HCT116 (cell line): ENCODE data around the gene PLA1A. TPM values are rescaled to one million over a fixed set of nuclear protein-coding genes. Genes with fewer than 3 reads are reported as not detected.

Source experiments
- ATAC-seq: fragments of 200-7000 bp; cut with Tn5 transposase; 2 replicates; pipeline ENCODE4 v1.9.1; 2020; ENCODE audit warnings: mild to moderate bottlenecking, moderate library complexity
- BruUV-seq: library from RNA; stranded (reverse); fragments of 400-500 nt; replicated peaks from 2 replicates; lab custom pipeline; 2021; lab: Mats Ljungman, UMichigan
- CTCF ChIA-PET: fragments of 300-600 bp; sonication (Branson Sonifier 250); formaldehyde crosslinking; loops from one replicate; lab custom pipeline; 2021; ENCODE audit warnings: antibody characterized with exemption; lab: Charles Lee
- POLR2A ChIA-PET: fragments of 300-600, 350-600 bp; sonication (Branson Sonifier 250); formaldehyde crosslinking; loops from one replicate; lab custom pipeline; 2021; ENCODE audit warnings: antibody characterized with exemption; lab: Charles Lee
- RAD21 ChIA-PET, 2 experiments: fragments of 300-600 bp; sonication (Branson Sonifier 250); formaldehyde crosslinking; loops; one replicate each; lab custom pipeline; 2023; ENCODE audit warnings: low total read pairs in 2 of 2; ENCODE audit not compliant: uncharacterized antibody in 2 of 2, unreplicated experiment in 2 of 2, low non-redundant PET in 1 of 2; lab: Charles Lee
- DNase-seq: peaks from one replicate; pipeline ENCODE4 v3.0.0-alpha.2; 2010; ENCODE audit warnings: low read depth, low spot score
- H2AFZ ChIP-seq: fragments of 200-600 bp; shearing (Covaris generic), sonication (generic); 2 replicates; pipeline ENCODE4 v1.6.1; 2017; ENCODE audit warnings: low read depth, mixed run types, mixed read lengths, antibody characterized with exemption, low read length; ENCODE audit not compliant: poor library complexity, severe bottlenecking
- H3K27ac ChIP-seq: 2 replicates; pipeline ENCODE4 v1.5.1; 2012; ENCODE audit warnings: low read depth, low read length
- H3K27me3 ChIP-seq: fragments of 200-600 bp; sonication (generic); 2 replicates; pipeline ENCODE4 v1.6.1; 2016; ENCODE audit warnings: mixed run types, low read length, mixed read lengths; ENCODE audit not compliant: insufficient read depth
- H3K36me3 ChIP-seq, 2 experiments: fragments of 200-500 bp in 1 of 2; fragments of 200-600 bp in 1 of 2; sonication (Bioruptor generic) in 1 of 2; sonication (generic) in 1 of 2; 2 replicates each; pipeline versions ENCODE4 v1.5.1 to v1.6.1; 2014 to 2016; ENCODE audit warnings: low read length in 2 of 2, inconsistent platforms in 1 of 2, mixed read lengths in 1 of 2, mixed run types in 1 of 2; ENCODE audit not compliant: insufficient read depth in 2 of 2, control insufficient read depth in 1 of 2
- H3K4me1 ChIP-seq, 2 experiments: fragments of 200-600 bp in 1 of 2; sonication (generic) in 1 of 2; 2 replicates each; pipeline versions ENCODE4 v1.5.1 to v1.6.1; 2012 to 2017; ENCODE audit warnings: low read length in 2 of 2, inconsistent platforms in 1 of 2, mild to moderate bottlenecking in 1 of 2, mixed read lengths in 1 of 2, mixed run types in 1 of 2, moderate library complexity in 1 of 2; ENCODE audit not compliant: insufficient read depth in 2 of 2, control insufficient read depth in 1 of 2
- H3K4me2 ChIP-seq: fragments of 200-600 bp; sonication (generic); 2 replicates; pipeline ENCODE4 v1.6.1; 2017; ENCODE audit warnings: mixed run types, low read length, mixed read lengths
- H3K4me3 ChIP-seq, 2 experiments: fragments of 200-600 bp in 1 of 2; sonication (generic) in 1 of 2; replicated peaks in 1 of 2; 2 replicates each; pipeline ENCODE4 v1.5.1; 2011 to 2016; ENCODE audit warnings: low read length in 2 of 2, control low read depth in 1 of 2, low read depth in 1 of 2, mild to moderate bottlenecking in 1 of 2, mixed read lengths in 1 of 2, mixed run types in 1 of 2
- H3K79me2 ChIP-seq: fragments of 200-600 bp; sonication (generic); 2 replicates; pipeline ENCODE4 v1.6.1; 2017; ENCODE audit warnings: mild to moderate bottlenecking, mixed run types, low read length, moderate library complexity, mixed read lengths; ENCODE audit not compliant: insufficient read depth
- H3K9ac ChIP-seq: fragments of 200-600 bp; sonication (generic); 2 replicates; pipeline ENCODE4 v1.6.1; 2016; ENCODE audit warnings: low read length, mixed read lengths
- H3K9me2 ChIP-seq: fragments of 200-600 bp; sonication (generic), shearing (Covaris generic); 2 replicates; pipeline ENCODE4 v1.6.1; 2017; ENCODE audit warnings: mixed run types, mild to moderate bottlenecking, moderate library complexity; ENCODE audit not compliant: insufficient read depth
- H3K9me3 ChIP-seq, 2 experiments: fragments of 200-500 bp in 1 of 2; fragments of 200-600 bp in 1 of 2; sonication (Bioruptor generic) in 1 of 2; sonication (generic) in 1 of 2; 2 replicates each; pipeline ENCODE4 v1.6.1; 2014 to 2017; ENCODE audit warnings: low read length in 2 of 2, mixed read lengths in 2 of 2, inconsistent platforms in 1 of 2, low read depth in 1 of 2, mild to moderate bottlenecking in 1 of 2, mixed run types in 1 of 2, moderate library complexity in 1 of 2; ENCODE audit not compliant: control insufficient read depth in 1 of 2, insufficient read depth in 1 of 2
- H4K20me1 ChIP-seq: fragments of 200-600 bp; sonication (generic), shearing (Covaris generic); 2 replicates; pipeline ENCODE4 v1.6.1; 2017; ENCODE audit warnings: mixed run types, mild to moderate bottlenecking, moderate library complexity; ENCODE audit not compliant: insufficient read depth
- CEBPB ChIP-seq: IDR thresholded peaks from 2 replicates; pipeline ENCODE4 v1.6.1; 2012; ENCODE audit warnings: low read depth
- EZH2phosphoT487 ChIP-seq: fragments of 200-600 bp; IDR thresholded peaks from 2 replicates; pipeline ENCODE4 v1.6.1; 2018; ENCODE audit warnings: antibody characterized with exemption, borderline replicate concordance
- JUND ChIP-seq: IDR thresholded peaks from 2 replicates; pipeline ENCODE4 v1.6.1; 2012
- POLR2AphosphoS5 ChIP-seq: IDR thresholded peaks from 2 replicates; pipeline ENCODE4 v1.6.1; 2011; ENCODE audit warnings: mild to moderate bottlenecking, low read depth, low read length, moderate library complexity
- intact Hi-C: fragments of 100-400 bp; cut with micrococcal nuclease; formaldehyde crosslinking; loops from 2 replicates; pipeline ENCODE4 v1.10.0; 2022
- total RNA-seq: library from RNA; stranded (reverse); gene quantifications from one replicate; pipeline ENCODE4 v1.2.1, GENCODE V29; 2021; ENCODE audit not compliant: unreplicated experiment
- TF ChIP-seq, protein P1 (sequence below): IDR thresholded peaks from 2 replicates; pipeline ENCODE4 v1.6.1; 2011; ENCODE audit warnings: mild to moderate bottlenecking, low read length, moderate library complexity; ENCODE audit not compliant: insufficient replicate concordance; ENCODE audit errors: extremely low read depth
- TF ChIP-seq, protein P2 (sequence below): IDR thresholded peaks from 2 replicates; pipeline ENCODE4 v1.6.1; 2012; ENCODE audit warnings: low read depth

PLA1A gene
- total RNA-seq, 1 experiment from 2014 or later = not detected

GRCh38 chr3:119658994-119659393, 61.3 kb downstream of the PLA1A start:
- Histone ChIP-seq H3K27ac (no peak overlapping the region), H4K20me1 (no peaks in the 10 kb centered on the region), H3K9me2 (no peaks in the 10 kb centered on the region), H3K9me3 (no peaks in the 10 kb centered on the region), H3K36me3 (no peaks in the 10 kb centered on the region), H3K79me2 (no peaks in the 10 kb centered on the region), H3K27me3 (no peaks in the 10 kb centered on the region; the same call in 1 of the 2 replicates), H3K4me3 (no peak overlapping the region), H3K4me2 (no peak overlapping the region), H3K9ac (no peak overlapping the region), H2AFZ (no peak overlapping the region), H3K4me1 (0 out of 4 replicates have a peak, but pooled peaks cover 0 to 4% of the 10 kb centered on the region in 2 experiments)
- ChIA-PET CTCF (no interaction called here), POLR2A (no interaction called here), RAD21 (no interaction called here)
- TF ChIP-seq CEBPB (no peak), EZH2phosphoT487 (no peak), JUND (no peak), POLR2AphosphoS5 (no peak)
- TF ChIP-seq, protein P1, sequence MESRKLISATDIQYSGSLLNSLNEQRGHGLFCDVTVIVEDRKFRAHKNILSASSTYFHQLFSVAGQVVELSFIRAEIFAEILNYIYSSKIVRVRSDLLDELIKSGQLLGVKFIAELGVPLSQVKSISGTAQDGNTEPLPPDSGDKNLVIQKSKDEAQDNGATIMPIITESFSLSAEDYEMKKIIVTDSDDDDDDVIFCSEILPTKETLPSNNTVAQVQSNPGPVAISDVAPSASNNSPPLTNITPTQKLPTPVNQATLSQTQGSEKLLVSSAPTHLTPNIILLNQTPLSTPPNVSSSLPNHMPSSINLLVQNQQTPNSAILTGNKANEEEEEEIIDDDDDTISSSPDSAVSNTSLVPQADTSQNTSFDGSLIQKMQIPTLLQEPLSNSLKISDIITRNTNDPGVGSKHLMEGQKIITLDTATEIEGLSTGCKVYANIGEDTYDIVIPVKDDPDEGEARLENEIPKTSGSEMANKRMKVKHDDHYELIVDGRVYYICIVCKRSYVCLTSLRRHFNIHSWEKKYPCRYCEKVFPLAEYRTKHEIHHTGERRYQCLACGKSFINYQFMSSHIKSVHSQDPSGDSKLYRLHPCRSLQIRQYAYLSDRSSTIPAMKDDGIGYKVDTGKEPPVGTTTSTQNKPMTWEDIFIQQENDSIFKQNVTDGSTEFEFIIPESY = no peak
- TF ChIP-seq, protein P2, sequence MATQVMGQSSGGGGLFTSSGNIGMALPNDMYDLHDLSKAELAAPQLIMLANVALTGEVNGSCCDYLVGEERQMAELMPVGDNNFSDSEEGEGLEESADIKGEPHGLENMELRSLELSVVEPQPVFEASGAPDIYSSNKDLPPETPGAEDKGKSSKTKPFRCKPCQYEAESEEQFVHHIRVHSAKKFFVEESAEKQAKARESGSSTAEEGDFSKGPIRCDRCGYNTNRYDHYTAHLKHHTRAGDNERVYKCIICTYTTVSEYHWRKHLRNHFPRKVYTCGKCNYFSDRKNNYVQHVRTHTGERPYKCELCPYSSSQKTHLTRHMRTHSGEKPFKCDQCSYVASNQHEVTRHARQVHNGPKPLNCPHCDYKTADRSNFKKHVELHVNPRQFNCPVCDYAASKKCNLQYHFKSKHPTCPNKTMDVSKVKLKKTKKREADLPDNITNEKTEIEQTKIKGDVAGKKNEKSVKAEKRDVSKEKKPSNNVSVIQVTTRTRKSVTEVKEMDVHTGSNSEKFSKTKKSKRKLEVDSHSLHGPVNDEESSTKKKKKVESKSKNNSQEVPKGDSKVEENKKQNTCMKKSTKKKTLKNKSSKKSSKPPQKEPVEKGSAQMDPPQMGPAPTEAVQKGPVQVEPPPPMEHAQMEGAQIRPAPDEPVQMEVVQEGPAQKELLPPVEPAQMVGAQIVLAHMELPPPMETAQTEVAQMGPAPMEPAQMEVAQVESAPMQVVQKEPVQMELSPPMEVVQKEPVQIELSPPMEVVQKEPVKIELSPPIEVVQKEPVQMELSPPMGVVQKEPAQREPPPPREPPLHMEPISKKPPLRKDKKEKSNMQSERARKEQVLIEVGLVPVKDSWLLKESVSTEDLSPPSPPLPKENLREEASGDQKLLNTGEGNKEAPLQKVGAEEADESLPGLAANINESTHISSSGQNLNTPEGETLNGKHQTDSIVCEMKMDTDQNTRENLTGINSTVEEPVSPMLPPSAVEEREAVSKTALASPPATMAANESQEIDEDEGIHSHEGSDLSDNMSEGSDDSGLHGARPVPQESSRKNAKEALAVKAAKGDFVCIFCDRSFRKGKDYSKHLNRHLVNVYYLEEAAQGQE = no peak
- ATAC-seq (no peak), DNase-seq (no peak)
- BruUV-seq = no TSS peak
- intact Hi-C loops = no loop called here
